GM23338 (cell line): ENCODE results near the gene CSNK1G1. TPM values are rescaled to one million over a fixed set of nuclear protein-coding genes. Genes with fewer than 3 reads are reported as not detected.

ENCODE experiments used
- ATAC-seq: fragments of 200-7000 bp; cut with Tn5 transposase; 3 replicates; pipeline ENCODE4 v1.9.1; 2020
- DNase-seq: peaks from one replicate; pipeline ENCODE4 v3.0.0-alpha.2; 2015; ENCODE audit warnings: low spot score
- H2AFZ ChIP-seq: fragments of 200-600 bp; sonication (generic); 2 replicates; pipeline ENCODE4 v1.8.0; 2016; ENCODE audit warnings: antibody characterized with exemption, mild to moderate bottlenecking, moderate library complexity
- H3F3A ChIP-seq: fragments of 200-600 bp; sonication (generic); replicated peaks from 2 replicates; pipeline ENCODE4 v1.8.0; 2017; ENCODE audit warnings: antibody characterized with exemption, mixed run types, low read depth
- H3K27ac ChIP-seq: fragments of 200-600 bp; sonication (generic); 2 replicates; pipeline ENCODE4 v1.6.1; 2016; ENCODE audit warnings: low read depth
- H3K27me3 ChIP-seq: fragments of 200-600 bp; sonication (generic); 2 replicates; pipeline ENCODE4 v1.8.0; 2016; ENCODE audit warnings: mild to moderate bottlenecking, mixed run types, moderate library complexity; ENCODE audit not compliant: insufficient read depth
- H3K36me3 ChIP-seq: fragments of 200-600 bp; sonication (generic); 2 replicates; pipeline ENCODE4 v1.8.0; 2016; ENCODE audit warnings: mild to moderate bottlenecking; ENCODE audit not compliant: insufficient read depth
- H3K4me1 ChIP-seq: fragments of 200-600 bp; sonication (generic); 2 replicates; pipeline ENCODE4 v1.8.0; 2016; ENCODE audit warnings: mild to moderate bottlenecking, moderate library complexity; ENCODE audit not compliant: insufficient read depth
- H3K4me2 ChIP-seq: fragments of 200-600 bp; sonication (generic); 2 replicates; pipeline ENCODE4 v1.7.1; 2017; ENCODE audit warnings: mixed run types
- H3K4me3 ChIP-seq: fragments of 200-600 bp; sonication (generic); 2 replicates; pipeline ENCODE4 v1.6.1; 2016; ENCODE audit warnings: mixed run types
- H3K79me2 ChIP-seq: fragments of 200-600 bp; sonication (generic); replicated peaks from 2 replicates; pipeline ENCODE4 v1.8.0; 2017; ENCODE audit warnings: mild to moderate bottlenecking; ENCODE audit not compliant: insufficient read depth
- H3K9me2 ChIP-seq: fragments of 200-600 bp; sonication (generic); 2 replicates; pipeline ENCODE4 v1.8.0; 2017; ENCODE audit not compliant: insufficient read depth
- H4K20me1 ChIP-seq: fragments of 200-600 bp; sonication (generic); replicated peaks from 2 replicates; pipeline ENCODE4 v1.8.0; 2017; ENCODE audit warnings: mild to moderate bottlenecking; ENCODE audit not compliant: insufficient read depth
- H3K27ac Mint-ChIP-seq: 2 replicates; pipeline ENCODE4 v1.8.0; 2020; ENCODE audit warnings: inconsistent platforms, mild to moderate bottlenecking, moderate library complexity, mixed read lengths
- H3K27me3 Mint-ChIP-seq: 3 replicates; pipeline ENCODE4 v1.8.0; 2022; ENCODE audit warnings: low read depth, mild to moderate bottlenecking, moderate library complexity, mixed read lengths, inconsistent platforms; ENCODE audit not compliant: insufficient read depth, poor library complexity
- H3K36me3 Mint-ChIP-seq: 3 replicates; pipeline ENCODE4 v1.8.0; 2021; ENCODE audit warnings: low read depth, mild to moderate bottlenecking, inconsistent platforms, moderate library complexity, mixed read lengths
- H3K4me1 Mint-ChIP-seq: 3 replicates; pipeline ENCODE4 v1.8.0; 2020; ENCODE audit warnings: mild to moderate bottlenecking, inconsistent platforms, mixed read lengths
- H3K4me3 Mint-ChIP-seq: 3 replicates; pipeline ENCODE4 v1.8.0; 2021; ENCODE audit warnings: moderate library complexity, mild to moderate bottlenecking, inconsistent platforms, mixed read lengths
- H3K9me3 Mint-ChIP-seq: 3 replicates; pipeline ENCODE4 v1.8.0; 2020; ENCODE audit warnings: moderate library complexity, mild to moderate bottlenecking, inconsistent platforms, mixed read lengths
- EZH2 ChIP-seq: fragments of 200-600 bp; sonication (generic); IDR thresholded peaks from one replicate; pipeline ENCODE4 v1.8.0; 2017; ENCODE audit warnings: antibody characterized with exemption, mild to moderate bottlenecking, low read depth; ENCODE audit not compliant: unreplicated experiment
- EZH2phosphoT487 ChIP-seq: fragments of 200-600 bp; sonication (generic); IDR thresholded peaks from one replicate; pipeline ENCODE4 v1.8.1; 2018; ENCODE audit warnings: antibody characterized with exemption; ENCODE audit not compliant: unreplicated experiment
- JUNB ChIP-seq: IDR thresholded peaks from one replicate; pipeline ENCODE4 v1.6.1; 2016; ENCODE audit warnings: antibody characterized with exemption; ENCODE audit not compliant: unreplicated experiment
- NANOG ChIP-seq: IDR thresholded peaks from 2 replicates; pipeline ENCODE4 v1.6.1; 2016; ENCODE audit warnings: antibody characterized with exemption, borderline replicate concordance
- STAT1 ChIP-seq: IDR thresholded peaks from one replicate; pipeline ENCODE4 v1.6.1; 2016; ENCODE audit warnings: antibody characterized with exemption; ENCODE audit not compliant: unreplicated experiment
- ZNF114 ChIP-seq: fragments of 250-450 bp; sonication (Bioruptor Pico); IDR thresholded peaks from 2 replicates; pipeline ENCODE4 v1.5.0; 2020; ENCODE audit warnings: mild to moderate bottlenecking, moderate library complexity
- polyA plus RNA-seq: library from polyadenylated mRNA; unstranded; fragments of >200 nt; fragmentation: Nextera tagmentation; extraction: Ambion mirVana; gene quantifications from 2 replicates; pipeline ENCODE4 v1.2.1, GENCODE V29; 2016
- total RNA-seq: library from RNA; depleted of rRNA; stranded (reverse); fragments of >200 nt; shearing (Covaris generic); gene quantifications from 2 replicates; pipeline ENCODE4 v1.2.3, GENCODE V29; 2014
- TF ChIP-seq, protein P1 (sequence below): fragments of 250-450 bp; sonication (Bioruptor Pico); IDR thresholded peaks from 2 replicates; pipeline ENCODE4 v1.5.0; 2020; ENCODE audit warnings: mild to moderate bottlenecking, moderate library complexity

The CSNK1G1 gene
- total and polyA plus RNA-seq, 2 experiments from 2014 or later, result 9.3 to 13.4 TPM

DNA sequence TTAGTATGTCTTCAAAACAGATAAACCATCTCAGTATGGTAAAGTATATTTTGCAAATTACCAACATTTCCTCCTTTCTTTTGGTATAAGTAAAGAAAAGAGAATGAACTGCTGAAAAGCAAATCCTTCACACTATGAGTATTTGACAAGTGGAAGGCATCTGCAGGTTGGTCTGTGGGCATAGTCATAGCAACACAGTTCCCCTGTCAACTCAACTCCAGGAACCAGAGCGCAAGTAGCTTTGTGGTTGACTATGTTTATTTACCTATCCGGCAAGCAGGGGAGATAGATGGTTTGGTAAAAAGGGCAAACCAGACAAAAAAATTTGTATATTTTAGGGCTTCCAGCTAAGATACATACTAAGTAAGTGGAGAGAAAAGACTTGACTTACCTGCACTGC lies 104.9 kb downstream of the CSNK1G1 start:
- H3K27ac Mint-ChIP-seq, result no peak overlapping the region
- DNase-seq (no peak), ATAC-seq (no peak)
- no peak overlapping the region for H3K4me3 Mint-ChIP-seq
- Histone ChIP-seq H4K20me1 (no peaks in the 10 kb centered on the region), H3F3A (no peaks in the 10 kb centered on the region), H3K4me1 (peaks cover 20% of the 10 kb centered on the region; the same call in 1 of the 2 replicates), H3K36me3 (no peaks in the 10 kb centered on the region), H3K4me2 (no peak overlapping the region), H3K27ac (no peak overlapping the region), H3K4me3 (no peak overlapping the region), H3K79me2 (no peaks in the 10 kb centered on the region), H3K27me3 (no peaks in the 10 kb centered on the region), H2AFZ (no peak overlapping the region), H3K9me2 (no peaks in the 10 kb centered on the region)
- no peaks in the 10 kb centered on the region for H3K36me3 Mint-ChIP-seq
- TF ChIP-seq STAT1 (no peak), EZH2phosphoT487 (no peak), JUNB (no peak), NANOG (no peak)
- no peaks in the 10 kb centered on the region for H3K27me3 Mint-ChIP-seq
- H3K4me1 Mint-ChIP-seq, result peaks cover 25% of the 10 kb centered on the region
- no peaks in the 10 kb centered on the region for H3K9me3 Mint-ChIP-seq

DNA sequence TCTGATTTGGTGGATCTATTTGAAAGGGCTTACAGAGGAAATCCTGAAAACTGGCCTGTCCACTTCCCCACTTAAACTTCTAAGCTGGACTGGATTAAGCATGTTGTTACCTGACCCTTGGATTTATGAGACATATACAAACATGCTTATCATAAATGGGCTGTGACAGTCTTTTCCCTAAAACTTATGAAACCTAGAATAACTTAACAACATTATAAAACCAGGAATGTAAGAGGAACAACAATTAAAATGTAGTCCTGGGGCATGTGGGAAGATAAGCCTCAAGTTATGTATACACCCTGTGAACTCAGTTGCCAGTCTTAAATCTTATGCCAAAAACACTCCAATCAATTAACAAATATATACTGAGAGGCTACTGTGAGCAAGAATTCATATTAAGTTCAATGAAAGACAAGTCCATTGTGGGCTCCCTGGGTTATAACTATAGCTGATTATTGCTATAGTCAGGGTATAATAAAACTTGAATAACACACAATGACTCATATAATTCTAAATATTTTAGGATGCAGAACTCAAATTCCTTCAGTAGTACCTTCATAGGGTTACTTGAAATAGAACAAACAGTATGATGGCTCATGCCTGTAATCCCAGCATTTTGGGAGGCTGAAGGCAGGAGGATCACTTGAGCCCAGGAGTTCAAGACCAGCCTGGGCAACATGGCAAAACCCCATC lies 105.9 kb downstream of the CSNK1G1 start:
- H3K9me3 Mint-ChIP-seq, result no peaks in the 10 kb centered on the region
- H3K4me1 Mint-ChIP-seq, result peaks cover 19% of the 10 kb centered on the region
- Histone ChIP-seq H3K27ac (peak overlapping the region; percentile 35; the same call in 1 of the 2 replicates), H2AFZ (no peak overlapping the region), H3F3A (no peaks in the 10 kb centered on the region), H4K20me1 (no peaks in the 10 kb centered on the region), H3K9me2 (no peaks in the 10 kb centered on the region), H3K79me2 (0 out of 2 replicates have a peak, but pooled peaks cover 3% of the 10 kb centered on the region), H3K4me3 (no peak overlapping the region), H3K4me1 (peaks cover 15% of the 10 kb centered on the region; the same call in 1 of the 2 replicates), H3K27me3 (no peaks in the 10 kb centered on the region), H3K4me2 (no peak overlapping the region), H3K36me3 (no peaks in the 10 kb centered on the region)
- H3K27me3 Mint-ChIP-seq, result no peaks in the 10 kb centered on the region
- H3K36me3 Mint-ChIP-seq, result no peaks in the 10 kb centered on the region; the same call in 2 of the 3 replicates
- ATAC-seq, result no peak
- DNase-seq, result no peak
- no peak overlapping the region for H3K27ac Mint-ChIP-seq
- no peak overlapping the region for H3K4me3 Mint-ChIP-seq
- no peak for TF ChIP-seq ZNF114 (CRISPR knock-in tag)

DNA sequence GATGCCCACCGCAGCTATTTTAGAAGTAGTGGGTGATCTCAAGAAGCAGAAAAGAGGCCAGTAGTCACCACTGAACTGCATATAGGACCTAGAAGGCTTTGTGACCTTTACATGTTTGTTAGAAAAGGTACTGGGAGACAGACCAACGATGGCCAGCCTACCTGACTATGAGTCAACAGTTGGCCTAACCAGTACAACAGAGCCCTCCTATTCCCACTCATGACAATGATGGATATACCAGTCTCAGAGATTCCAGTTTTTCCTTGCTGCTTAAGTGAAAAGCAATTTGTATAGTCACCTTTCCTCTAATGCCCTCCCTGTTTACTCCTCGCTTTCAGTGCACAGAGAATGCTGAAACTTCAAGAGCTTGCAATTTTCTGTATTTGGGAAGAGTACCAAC lies 106.6 kb downstream of the CSNK1G1 start:
- Mint-ChIP-seq H3K9me3 (no peaks in the 10 kb centered on the region), H3K4me1 (peaks cover 19% of the 10 kb centered on the region), H3K27ac (peak overlapping the region; percentile 24; the same call in 1 of the 2 replicates), H3K4me3 (no peak overlapping the region), H3K36me3 (no peaks in the 10 kb centered on the region; the same call in 2 of the 3 replicates), H3K27me3 (no peaks in the 10 kb centered on the region)
- DNase-seq (no peak), ATAC-seq (no peak)
- H3K36me3 ChIP-seq, result no peaks in the 10 kb centered on the region
- H3K9me2 ChIP-seq, result no peaks in the 10 kb centered on the region
- H3K79me2 ChIP-seq, result 0 out of 2 replicates have a peak, but pooled peaks cover 3% of the 10 kb centered on the region
- no peaks in the 10 kb centered on the region for H3K27me3 ChIP-seq
- H3F3A ChIP-seq, result no peaks in the 10 kb centered on the region
- H2AFZ ChIP-seq, result no peak overlapping the region
- no peak overlapping the region for H3K4me3 ChIP-seq
- no peaks in the 10 kb centered on the region for H4K20me1 ChIP-seq
- no peak overlapping the region for H3K4me2 ChIP-seq
- peak overlapping the region; percentile 35; the same call in 1 of the 2 replicates for H3K27ac ChIP-seq
- peaks cover 14% of the 10 kb centered on the region; the same call in 1 of the 2 replicates for H3K4me1 ChIP-seq
- TF ChIP-seq EZH2, result no peak
- TF ChIP-seq, protein P1, sequence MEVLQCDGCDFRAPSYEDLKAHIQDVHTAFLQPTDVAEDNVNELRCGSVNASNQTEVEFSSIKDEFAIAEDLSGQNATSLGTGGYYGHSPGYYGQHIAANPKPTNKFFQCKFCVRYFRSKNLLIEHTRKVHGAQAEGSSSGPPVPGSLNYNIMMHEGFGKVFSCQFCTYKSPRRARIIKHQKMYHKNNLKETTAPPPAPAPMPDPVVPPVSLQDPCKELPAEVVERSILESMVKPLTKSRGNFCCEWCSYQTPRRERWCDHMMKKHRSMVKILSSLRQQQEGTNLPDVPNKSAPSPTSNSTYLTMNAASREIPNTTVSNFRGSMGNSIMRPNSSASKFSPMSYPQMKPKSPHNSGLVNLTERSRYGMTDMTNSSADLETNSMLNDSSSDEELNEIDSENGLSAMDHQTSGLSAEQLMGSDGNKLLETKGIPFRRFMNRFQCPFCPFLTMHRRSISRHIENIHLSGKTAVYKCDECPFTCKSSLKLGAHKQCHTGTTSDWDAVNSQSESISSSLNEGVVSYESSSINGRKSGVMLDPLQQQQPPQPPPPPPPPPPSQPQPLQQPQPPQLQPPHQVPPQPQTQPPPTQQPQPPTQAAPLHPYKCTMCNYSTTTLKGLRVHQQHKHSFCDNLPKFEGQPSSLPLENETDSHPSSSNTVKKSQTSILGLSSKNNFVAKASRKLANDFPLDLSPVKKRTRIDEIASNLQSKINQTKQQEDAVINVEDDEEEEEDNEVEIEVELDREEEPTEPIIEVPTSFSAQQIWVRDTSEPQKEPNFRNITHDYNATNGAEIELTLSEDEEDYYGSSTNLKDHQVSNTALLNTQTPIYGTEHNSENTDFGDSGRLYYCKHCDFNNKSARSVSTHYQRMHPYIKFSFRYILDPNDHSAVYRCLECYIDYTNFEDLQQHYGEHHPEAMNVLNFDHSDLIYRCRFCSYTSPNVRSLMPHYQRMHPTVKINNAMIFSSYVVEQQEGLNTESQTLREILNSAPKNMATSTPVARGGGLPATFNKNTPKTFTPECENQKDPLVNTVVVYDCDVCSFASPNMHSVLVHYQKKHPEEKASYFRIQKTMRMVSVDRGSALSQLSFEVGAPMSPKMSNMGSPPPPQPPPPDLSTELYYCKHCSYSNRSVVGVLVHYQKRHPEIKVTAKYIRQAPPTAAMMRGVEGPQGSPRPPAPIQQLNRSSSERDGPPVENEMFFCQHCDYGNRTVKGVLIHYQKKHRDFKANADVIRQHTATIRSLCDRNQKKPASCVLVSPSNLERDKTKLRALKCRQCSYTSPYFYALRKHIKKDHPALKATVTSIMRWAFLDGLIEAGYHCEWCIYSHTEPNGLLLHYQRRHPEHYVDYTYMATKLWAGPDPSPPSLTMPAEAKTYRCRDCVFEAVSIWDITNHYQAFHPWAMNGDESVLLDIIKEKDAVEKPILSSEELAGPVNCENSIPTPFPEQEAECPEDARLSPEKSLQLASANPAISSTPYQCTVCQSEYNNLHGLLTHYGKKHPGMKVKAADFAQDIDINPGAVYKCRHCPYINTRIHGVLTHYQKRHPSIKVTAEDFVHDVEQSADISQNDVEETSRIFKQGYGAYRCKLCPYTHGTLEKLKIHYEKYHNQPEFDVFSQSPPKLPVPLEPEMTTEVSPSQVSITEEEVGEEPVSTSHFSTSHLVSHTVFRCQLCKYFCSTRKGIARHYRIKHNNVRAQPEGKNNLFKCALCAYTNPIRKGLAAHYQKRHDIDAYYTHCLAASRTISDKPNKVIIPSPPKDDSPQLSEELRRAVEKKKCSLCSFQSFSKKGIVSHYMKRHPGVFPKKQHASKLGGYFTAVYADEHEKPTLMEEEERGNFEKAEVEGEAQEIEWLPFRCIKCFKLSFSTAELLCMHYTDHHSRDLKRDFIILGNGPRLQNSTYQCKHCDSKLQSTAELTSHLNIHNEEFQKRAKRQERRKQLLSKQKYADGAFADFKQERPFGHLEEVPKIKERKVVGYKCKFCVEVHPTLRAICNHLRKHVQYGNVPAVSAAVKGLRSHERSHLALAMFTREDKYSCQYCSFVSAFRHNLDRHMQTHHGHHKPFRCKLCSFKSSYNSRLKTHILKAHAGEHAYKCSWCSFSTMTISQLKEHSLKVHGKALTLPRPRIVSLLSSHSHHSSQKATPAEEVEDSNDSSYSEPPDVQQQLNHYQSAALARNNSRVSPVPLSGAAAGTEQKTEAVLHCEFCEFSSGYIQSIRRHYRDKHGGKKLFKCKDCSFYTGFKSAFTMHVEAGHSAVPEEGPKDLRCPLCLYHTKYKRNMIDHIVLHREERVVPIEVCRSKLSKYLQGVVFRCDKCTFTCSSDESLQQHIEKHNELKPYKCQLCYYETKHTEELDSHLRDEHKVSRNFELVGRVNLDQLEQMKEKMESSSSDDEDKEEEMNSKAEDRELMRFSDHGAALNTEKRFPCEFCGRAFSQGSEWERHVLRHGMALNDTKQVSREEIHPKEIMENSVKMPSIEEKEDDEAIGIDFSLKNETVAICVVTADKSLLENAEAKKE, result no peak
- no peak for TF ChIP-seq JUNB
